Stomach (tissue), 4 donors: ENCODE data around the gene ZBTB49.

Experiments
- CTCF ChIP-seq, 7 experiments: fragments of 450-650 bp in 4 of 7; fragments of 200-600 bp in 3 of 7; sonication (generic) in 3 of 7; IDR thresholded peaks; one replicate each; pipeline ENCODE4 v1.5.1; 2016 to 2019; ENCODE audit warnings: antibody characterized with exemption in 7 of 7, control low read depth in 2 of 7, mild to moderate bottlenecking in 1 of 7
- POLR2A ChIP-seq, 4 donors: fragments of 450-650 bp; IDR thresholded peaks; one replicate each; pipeline ENCODE4 v1.6.1; 2016; ENCODE audit warnings: antibody characterized with exemption in 4 of 4, control low read depth in 2 of 4, mild to moderate bottlenecking in 1 of 4, moderate library complexity in 1 of 4
- POLR2AphosphoS5 ChIP-seq, 3 donors: sonication (generic); formaldehyde crosslinking; IDR thresholded peaks; one replicate each; pipeline ENCODE4 v1.6.1; 2016; ENCODE audit warnings: antibody characterized with exemption in 3 of 3

- TF ChIP-seq CTCF (IDR thresholded peaks at IDR 0.05) (no peak), POLR2A (IDR thresholded peaks at IDR 0.05) (no peak), POLR2AphosphoS5 (IDR thresholded peaks at IDR 0.05) (no peak)
Observed at GRCh38 chr4:4311193-4311592, 21.1 kb downstream of the ZBTB49 start.
